ENCODE data around the gene GNAS-AS1.

- TF ChIP-seq POLR2AphosphoS5 (IDR thresholded peaks at IDR 0.05; ENCODE audit: low read depth, low read length): no peak
- no peak for TF ChIP-seq TAF1 (IDR thresholded peaks at IDR 0.05; ENCODE audit: low read depth, low read length)
- TF ChIP-seq POLR2A (IDR thresholded peaks at IDR 0.05; ENCODE audit: low read depth, low read length): no peak
- no peak for TF ChIP-seq POU2F2 (IDR thresholded peaks at IDR 0.05; ENCODE audit: low read depth, low read length)
These were observed 56.1 kb downstream of the GNAS-AS1 start for GRCh38 chr20:58794510-58795180.
